Activated naive CD8-positive, alpha-beta T cell treated with anti-CD3 and anti-CD28 coated beads for 36 hours (primary cell): ENCODE data around the gene MCM9. TPM values are rescaled to one million over a fixed set of nuclear protein-coding genes. Genes with fewer than 3 reads are reported as not detected.

Experiments
- DNase-seq: peaks from one replicate; pipeline ENCODE4 v3.0.0; 2021
- H3K27ac Mint-ChIP-seq: one replicate; pipeline ENCODE4 v1.8.0; 2022; ENCODE audit warnings: mild to moderate bottlenecking, moderate library complexity, mixed read lengths
- H3K27me3 Mint-ChIP-seq: one replicate; pipeline ENCODE4 v1.8.0; 2022; ENCODE audit warnings: mild to moderate bottlenecking, mixed read lengths
- H3K36me3 Mint-ChIP-seq: one replicate; pipeline ENCODE4 v1.8.0; 2021; ENCODE audit warnings: mild to moderate bottlenecking, mixed read lengths
- H3K4me1 Mint-ChIP-seq: one replicate; pipeline ENCODE4 v1.8.0; 2021; ENCODE audit warnings: mixed read lengths
- H3K4me3 Mint-ChIP-seq: one replicate; pipeline ENCODE4 v1.8.0; 2022; ENCODE audit warnings: mild to moderate bottlenecking, moderate library complexity, mixed read lengths
- H3K9me3 Mint-ChIP-seq: one replicate; pipeline ENCODE4 v1.8.0; 2022; ENCODE audit warnings: mixed read lengths
- total RNA-seq, 2 experiments: library from RNA; stranded (reverse); gene quantifications; one replicate each; pipeline ENCODE4 v1.2.3, GENCODE V29; 2021

The MCM9 gene
- total RNA-seq = 10 to 100 TPM; 20.0 to 20.3 TPM

DNA sequence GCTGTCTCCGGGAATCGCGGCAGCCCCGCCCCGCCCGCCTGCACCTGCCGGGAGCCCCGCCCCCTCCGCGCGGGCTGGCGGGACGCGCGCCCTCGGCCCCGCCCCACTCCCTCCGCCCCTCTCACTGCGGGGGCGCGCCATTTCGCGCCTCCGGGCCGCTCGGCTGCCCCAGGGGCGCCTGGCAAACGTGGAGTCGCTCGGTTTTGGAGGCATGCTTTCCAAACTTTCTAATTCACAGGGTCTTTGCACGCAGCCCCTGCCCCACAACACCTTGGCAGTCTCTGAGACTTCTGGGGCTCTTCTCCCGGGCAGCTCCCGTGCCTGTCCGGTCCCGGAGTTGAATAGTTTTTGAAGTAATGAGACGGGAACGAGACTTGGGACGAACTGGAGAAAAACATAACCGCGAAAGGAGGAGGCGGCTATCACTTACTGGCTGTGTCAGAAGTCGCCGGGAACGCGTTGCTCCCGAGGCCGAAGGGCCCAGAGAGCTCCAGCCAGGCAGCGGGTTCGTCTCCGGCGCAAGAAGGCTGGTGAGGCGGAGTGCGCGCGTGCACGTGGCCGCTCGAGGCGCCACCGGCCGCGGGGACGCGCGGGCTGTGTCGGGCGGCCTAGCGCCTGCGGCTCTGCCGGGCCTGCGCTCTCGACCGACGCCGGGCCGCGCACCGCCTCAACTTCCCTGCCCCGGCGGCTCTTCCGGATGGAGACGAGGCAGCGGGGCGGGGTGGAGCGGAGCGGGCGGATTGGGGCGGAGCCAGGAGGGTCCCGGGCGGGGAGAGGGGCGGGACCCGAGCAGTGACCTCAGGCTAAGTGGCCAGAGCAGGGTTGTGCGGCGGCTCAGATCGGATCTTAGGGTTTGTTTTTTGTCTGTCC lies at the start of gene MCM9:
Gene MCM9, minus strand, starts transcription at position 699 of the 870 bp plus-strand sequence. CDS start 3,436 bp downstream, outside the sequence.
- H3K4me1 Mint-ChIP-seq = peaks cover 27% of the 10 kb centered on the region
- peak; percentile 92 for DNase-seq
- H3K27ac Mint-ChIP-seq = peak within 1 kb of the TSS; percentile 96
- H3K4me3 Mint-ChIP-seq = peak within 1 kb of the TSS; percentile 89
- peaks cover 48% of the 10 kb centered on the region for H3K36me3 Mint-ChIP-seq
- peaks cover 11% of the 10 kb centered on the region for H3K9me3 Mint-ChIP-seq
- H3K27me3 Mint-ChIP-seq = no peaks in the 10 kb centered on the region

DNA sequence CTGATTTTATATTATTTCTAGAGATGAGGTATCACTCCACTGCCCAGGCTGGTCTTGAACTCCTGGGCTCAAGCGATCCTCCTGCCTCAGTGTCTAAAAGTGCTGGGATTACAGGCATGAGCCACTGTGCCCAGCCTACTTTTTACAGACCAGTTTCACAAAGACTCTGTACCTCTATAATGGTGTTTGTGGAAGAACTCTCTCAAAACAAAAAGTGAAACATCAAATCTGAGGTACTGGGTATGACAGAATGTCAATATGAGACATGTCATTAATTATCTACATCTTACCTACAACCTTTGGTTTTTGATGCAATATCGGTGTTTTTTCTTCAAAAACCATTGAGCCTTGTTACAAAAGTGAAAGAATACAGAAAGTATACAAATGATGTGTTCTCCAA lies 49.4 kb upstream of the MCM9 start:
- Mint-ChIP-seq H3K27me3 (no peaks in the 10 kb centered on the region), H3K27ac (no peak overlapping the region), H3K36me3 (no peaks in the 10 kb centered on the region), H3K9me3 (no peaks in the 10 kb centered on the region), H3K4me1 (no peaks in the 10 kb centered on the region), H3K4me3 (no peak overlapping the region)
- no peak for DNase-seq

DNA sequence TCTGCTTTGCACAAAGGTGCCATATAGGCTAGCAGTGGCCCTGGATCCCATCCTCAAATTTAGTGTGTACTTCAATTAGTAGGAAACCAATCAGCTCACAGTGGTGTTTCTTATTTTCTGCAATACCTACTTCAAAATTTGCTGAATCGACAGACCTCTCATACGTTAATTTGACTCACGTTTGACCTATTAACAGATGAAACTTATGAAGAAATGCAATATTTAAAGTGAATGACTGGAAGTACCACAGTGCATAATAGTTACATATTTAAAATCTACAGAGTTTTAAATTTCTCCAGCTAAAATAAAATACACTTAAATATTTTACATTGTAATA lies 47.6 kb upstream of the MCM9 start:
- Mint-ChIP-seq H3K36me3 (no peaks in the 10 kb centered on the region), H3K27me3 (no peaks in the 10 kb centered on the region), H3K4me3 (no peak overlapping the region), H3K4me1 (no peaks in the 10 kb centered on the region), H3K27ac (no peak overlapping the region), H3K9me3 (no peaks in the 10 kb centered on the region)
- no peak for DNase-seq

DNA sequence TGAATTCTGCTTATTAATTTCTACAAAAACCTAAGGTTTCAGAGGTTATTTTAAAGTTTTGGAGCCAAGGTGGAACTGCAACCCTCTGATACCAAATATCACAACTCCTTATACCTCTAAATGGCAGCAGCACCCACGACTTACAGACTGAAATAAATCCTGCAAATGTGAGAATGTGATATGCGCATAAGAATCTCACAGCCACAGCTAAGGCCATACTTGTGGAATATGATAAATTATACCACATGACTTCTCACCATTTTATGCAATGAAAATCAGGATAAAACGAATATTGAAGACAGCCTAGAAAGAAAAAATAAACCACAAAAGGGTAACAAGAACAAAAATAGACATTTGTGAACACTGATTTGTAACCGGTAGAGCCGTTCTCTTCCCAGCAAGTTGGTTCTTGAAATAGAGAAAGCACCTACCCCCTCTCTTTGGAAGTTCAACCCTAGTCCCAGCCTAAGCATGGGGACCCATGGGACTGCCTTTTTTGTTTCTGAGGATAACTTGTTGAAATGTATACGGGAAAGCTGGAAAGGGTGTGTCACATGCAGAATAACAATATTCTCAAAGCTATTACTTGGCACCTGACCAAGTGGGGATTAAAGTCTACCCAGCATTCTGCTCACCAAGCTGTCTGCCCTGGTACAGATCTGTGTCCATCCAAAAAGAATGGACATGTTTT lies 47.1 kb upstream of the MCM9 start:
- Mint-ChIP-seq H3K9me3 (no peaks in the 10 kb centered on the region), H3K36me3 (no peaks in the 10 kb centered on the region), H3K4me1 (no peaks in the 10 kb centered on the region), H3K27me3 (no peaks in the 10 kb centered on the region), H3K27ac (no peak overlapping the region), H3K4me3 (no peak overlapping the region)
- DNase-seq = no peak

DNA sequence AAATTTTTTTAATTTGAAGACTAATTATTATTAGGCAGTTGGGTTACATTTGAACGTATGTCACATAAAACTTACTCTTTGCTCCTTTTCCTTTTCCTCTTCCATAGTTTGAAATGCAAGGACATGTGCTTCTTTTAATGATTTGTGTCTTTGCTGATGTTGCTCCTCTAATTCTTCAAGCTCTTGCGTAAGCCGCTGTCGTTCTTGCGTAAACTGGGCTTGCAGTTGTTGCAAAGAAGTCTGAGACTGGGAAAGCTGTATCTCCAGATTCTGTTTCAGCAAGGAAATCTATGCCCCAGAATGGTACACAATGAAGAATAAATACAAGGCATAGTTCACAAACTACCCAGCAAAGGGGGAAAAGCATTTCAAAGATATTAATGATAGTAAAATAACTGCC lies 45.1 kb upstream of the MCM9 start:
- DNase-seq = no peak
- Mint-ChIP-seq H3K36me3 (no peaks in the 10 kb centered on the region), H3K9me3 (no peaks in the 10 kb centered on the region), H3K4me3 (no peak overlapping the region), H3K27me3 (no peaks in the 10 kb centered on the region), H3K4me1 (no peaks in the 10 kb centered on the region), H3K27ac (no peak overlapping the region)

DNA sequence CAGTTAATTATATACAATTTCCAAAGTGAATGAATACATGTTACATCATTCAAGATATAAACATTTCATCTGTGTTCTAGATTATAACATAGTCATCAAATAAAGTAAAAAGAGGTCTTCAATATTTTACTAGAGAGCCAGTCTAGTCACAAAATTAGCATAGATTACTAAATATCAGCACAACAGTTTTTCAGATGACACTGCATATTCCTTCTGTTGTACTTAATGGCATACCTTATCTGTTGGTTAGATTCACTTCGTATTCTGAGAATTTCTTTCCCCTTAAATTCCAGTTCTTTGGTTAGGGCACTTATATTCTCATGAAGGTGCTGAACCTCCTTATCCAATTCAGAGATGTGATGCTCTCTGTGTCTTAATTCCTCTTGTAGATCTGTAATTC lies 39.8 kb upstream of the MCM9 start:
- Mint-ChIP-seq H3K27me3 (no peaks in the 10 kb centered on the region), H3K27ac (no peak overlapping the region)

DNA sequence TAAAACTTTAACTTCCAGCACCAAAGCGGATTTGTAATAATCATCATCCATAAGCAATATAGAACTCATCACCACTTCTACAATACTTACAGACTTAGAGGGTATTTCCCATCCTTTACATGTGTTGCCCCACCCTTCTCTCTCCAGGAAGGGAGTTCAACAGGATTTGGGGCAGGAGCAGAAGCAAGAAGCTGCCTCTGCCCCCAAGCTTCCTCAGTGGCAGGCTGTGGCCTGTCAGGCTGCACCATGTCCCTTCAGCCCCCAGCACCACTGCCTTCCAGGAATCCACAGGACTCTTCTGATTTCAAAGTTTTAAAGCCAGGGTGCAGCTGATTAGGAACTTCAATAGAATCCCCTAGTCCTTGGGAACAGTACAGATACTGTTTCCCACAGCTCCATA lies 36.7 kb upstream of the MCM9 start:
- Mint-ChIP-seq H3K4me3 (no peak overlapping the region), H3K9me3 (no peaks in the 10 kb centered on the region), H3K27ac (no peak overlapping the region), H3K4me1 (peaks cover 6% of the 10 kb centered on the region), H3K27me3 (no peaks in the 10 kb centered on the region), H3K36me3 (no peaks in the 10 kb centered on the region)
- DNase-seq = no peak

More for the DNA sequence above, 39.8 kb upstream of the MCM9 start:
- H3K36me3 Mint-ChIP-seq = no peaks in the 10 kb centered on the region
- H3K4me1 Mint-ChIP-seq = no peaks in the 10 kb centered on the region
- no peak for DNase-seq
- no peaks in the 10 kb centered on the region for H3K9me3 Mint-ChIP-seq
- H3K4me3 Mint-ChIP-seq = no peak overlapping the region

DNA sequence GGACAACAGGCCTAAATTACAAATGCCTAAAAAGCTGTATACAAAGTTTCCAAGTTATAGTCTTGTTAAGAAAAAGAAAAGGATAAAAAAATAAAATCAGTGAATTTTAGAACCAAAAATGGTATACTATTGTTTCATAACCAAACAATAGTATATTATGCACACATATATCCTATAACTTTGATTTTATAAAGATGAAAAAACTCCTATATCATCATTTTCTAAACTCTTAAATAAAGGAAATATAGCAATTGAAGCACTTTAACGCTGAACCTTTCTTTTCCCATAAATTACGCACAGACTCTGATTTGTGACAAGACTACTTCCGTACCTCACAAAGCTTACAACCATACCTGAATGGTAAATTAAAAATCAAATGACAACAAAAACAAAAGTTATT lies 35.9 kb upstream of the MCM9 start:
- no peaks in the 10 kb centered on the region for H3K27me3 Mint-ChIP-seq
- no peak overlapping the region for H3K4me3 Mint-ChIP-seq
- no peak for DNase-seq
- no peaks in the 10 kb centered on the region for H3K9me3 Mint-ChIP-seq
- no peaks in the 10 kb centered on the region for H3K36me3 Mint-ChIP-seq
- H3K27ac Mint-ChIP-seq = no peak overlapping the region
- H3K4me1 Mint-ChIP-seq = peaks cover 6% of the 10 kb centered on the region

DNA sequence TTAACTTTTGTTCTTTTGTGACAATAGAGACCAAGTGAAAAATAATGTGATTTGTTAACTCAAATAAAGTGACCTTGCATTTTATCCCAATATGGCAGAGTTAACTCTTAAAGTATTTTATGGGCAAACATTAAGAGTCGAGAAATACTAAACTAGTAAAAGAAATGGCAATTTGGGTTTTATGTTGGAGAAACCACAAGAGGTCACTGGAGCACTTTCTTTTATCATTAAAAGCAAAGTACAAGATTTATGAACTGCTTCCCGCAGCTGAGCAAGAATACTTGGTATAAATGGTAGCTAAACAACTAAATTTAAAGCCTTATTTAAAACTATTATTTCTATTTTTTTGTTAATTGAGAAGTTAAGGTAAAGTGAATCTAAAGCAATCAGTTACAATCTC lies 33.5 kb upstream of the MCM9 start:
- DNase-seq = no peak
- Mint-ChIP-seq H3K4me3 (no peak overlapping the region), H3K27me3 (no peaks in the 10 kb centered on the region), H3K27ac (no peak overlapping the region), H3K4me1 (peaks cover 6% of the 10 kb centered on the region), H3K9me3 (no peaks in the 10 kb centered on the region), H3K36me3 (no peaks in the 10 kb centered on the region)

DNA sequence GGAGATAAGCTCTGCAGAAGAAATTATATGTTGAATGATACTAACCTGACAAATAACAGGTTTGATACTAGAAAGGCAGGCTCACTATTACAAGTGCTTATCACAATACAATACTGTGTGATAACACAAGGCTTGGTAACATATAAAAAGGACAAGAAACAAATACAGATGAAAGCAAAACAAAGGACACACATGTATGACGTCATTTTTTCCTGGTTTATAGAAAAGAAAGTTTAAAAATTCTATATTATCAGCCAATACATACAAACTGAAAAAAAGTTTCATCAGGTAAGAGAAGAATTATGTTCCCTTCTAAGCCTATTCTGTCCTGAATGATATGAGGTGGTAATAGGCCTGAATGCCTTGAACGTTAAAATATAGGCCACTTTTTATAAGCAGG lies 32.3 kb upstream of the MCM9 start:
- Mint-ChIP-seq H3K9me3 (no peaks in the 10 kb centered on the region), H3K4me1 (peaks cover 6% of the 10 kb centered on the region), H3K27ac (no peak overlapping the region), H3K36me3 (no peaks in the 10 kb centered on the region), H3K27me3 (no peaks in the 10 kb centered on the region), H3K4me3 (no peak overlapping the region)
- DNase-seq = no peak

DNA sequence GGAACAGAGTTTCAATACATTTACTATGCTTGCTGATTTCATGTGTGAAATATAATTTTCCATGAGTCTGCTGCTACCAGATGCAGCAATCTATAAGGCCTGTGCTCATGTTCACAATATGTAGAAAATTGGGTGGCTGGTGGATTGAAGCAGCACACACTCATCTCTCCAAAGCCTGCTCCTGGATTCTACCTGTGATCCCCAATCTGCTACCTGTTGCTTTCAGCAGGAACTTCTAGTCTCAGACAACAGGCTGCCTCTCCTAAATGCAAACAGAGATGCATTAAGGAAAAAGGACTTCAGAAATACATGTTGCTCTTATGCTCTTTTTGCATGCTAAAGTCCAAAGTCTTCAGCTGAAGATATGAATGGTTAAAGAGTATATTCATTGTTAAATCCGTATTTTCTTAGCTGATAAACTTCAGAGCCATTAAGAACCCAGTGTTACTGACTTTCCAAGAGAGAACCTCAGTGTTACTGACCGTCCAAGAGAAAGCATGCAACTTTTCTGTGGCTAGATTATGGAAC lies 30.9 kb upstream of the MCM9 start:
- H3K27me3 Mint-ChIP-seq = no peaks in the 10 kb centered on the region

DNA sequence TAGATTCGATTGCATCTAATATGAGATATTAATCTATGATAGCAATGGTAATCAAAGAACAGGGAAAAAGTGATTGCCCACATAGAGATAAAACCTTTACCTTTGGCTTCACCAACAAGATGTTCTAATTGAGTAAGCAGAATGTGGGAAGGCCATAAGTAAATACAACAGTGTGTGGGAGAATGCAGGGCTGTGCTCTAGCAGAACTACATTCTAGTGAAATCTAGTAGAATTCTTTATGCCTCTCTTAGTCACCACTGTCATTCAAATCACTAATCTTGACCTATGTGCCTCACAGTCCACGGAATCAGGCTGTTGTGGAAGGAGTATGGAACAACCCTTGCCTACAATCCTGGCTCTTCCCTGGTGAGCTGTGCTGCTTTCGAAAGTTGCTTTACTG lies 30.4 kb upstream of the MCM9 start:
- Mint-ChIP-seq H3K4me3 (no peak overlapping the region), H3K4me1 (peaks cover 6% of the 10 kb centered on the region), H3K27me3 (no peaks in the 10 kb centered on the region), H3K9me3 (no peaks in the 10 kb centered on the region), H3K36me3 (no peaks in the 10 kb centered on the region), H3K27ac (no peak overlapping the region)
- DNase-seq = no peak

More for the DNA sequence above, 30.9 kb upstream of the MCM9 start:
- DNase-seq = no peak
- Mint-ChIP-seq H3K36me3 (no peaks in the 10 kb centered on the region), H3K4me3 (no peak overlapping the region), H3K9me3 (no peaks in the 10 kb centered on the region), H3K27ac (no peak overlapping the region), H3K4me1 (peaks cover 6% of the 10 kb centered on the region)

DNA sequence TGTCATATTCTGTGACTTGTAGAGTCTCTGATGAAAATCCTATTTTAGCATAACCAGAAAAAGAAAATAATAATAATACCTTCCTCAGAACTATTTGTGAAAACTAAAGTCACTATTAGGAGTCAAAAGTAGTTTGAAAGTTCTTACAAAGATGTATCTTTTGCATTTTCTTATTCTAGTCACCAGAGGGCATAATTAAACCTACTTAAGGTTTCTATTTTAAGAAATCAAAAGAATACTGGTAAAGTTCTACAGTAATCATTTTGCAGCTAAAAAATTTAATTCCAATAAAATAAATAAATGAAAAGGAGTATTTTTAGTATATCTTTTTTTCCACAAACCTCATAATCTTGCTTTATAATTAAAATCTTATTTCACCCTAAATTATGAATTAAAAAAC lies 28.0 kb upstream of the MCM9 start:
- H3K36me3 Mint-ChIP-seq = no peaks in the 10 kb centered on the region
- H3K4me1 Mint-ChIP-seq = peaks cover 13% of the 10 kb centered on the region
- H3K27ac Mint-ChIP-seq = no peak overlapping the region
- no peaks in the 10 kb centered on the region for H3K27me3 Mint-ChIP-seq
- no peaks in the 10 kb centered on the region for H3K9me3 Mint-ChIP-seq
- no peak overlapping the region for H3K4me3 Mint-ChIP-seq
- DNase-seq = no peak

DNA sequence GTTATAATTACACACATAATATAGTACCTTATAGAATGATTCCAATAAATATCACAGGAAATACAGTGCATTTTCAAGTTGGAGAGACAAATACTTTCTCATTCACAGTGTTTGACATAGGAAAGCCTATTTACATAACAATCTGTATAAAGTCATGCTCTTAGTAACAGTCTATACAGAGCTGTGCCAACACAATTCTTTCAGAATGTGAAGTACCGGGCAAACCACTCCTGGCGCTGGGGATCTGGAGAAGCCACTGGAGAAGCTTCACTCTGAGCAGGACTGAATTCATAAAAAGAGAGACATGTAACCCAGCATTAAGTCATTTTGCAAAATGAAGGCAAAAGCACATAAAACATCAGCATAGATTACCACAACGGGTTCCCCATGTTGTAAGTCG lies 24.9 kb upstream of the MCM9 start:
- Mint-ChIP-seq H3K27ac (peak overlapping the region; percentile 20), H3K36me3 (no peaks in the 10 kb centered on the region), H3K4me1 (peaks cover 11% of the 10 kb centered on the region)

DNA sequence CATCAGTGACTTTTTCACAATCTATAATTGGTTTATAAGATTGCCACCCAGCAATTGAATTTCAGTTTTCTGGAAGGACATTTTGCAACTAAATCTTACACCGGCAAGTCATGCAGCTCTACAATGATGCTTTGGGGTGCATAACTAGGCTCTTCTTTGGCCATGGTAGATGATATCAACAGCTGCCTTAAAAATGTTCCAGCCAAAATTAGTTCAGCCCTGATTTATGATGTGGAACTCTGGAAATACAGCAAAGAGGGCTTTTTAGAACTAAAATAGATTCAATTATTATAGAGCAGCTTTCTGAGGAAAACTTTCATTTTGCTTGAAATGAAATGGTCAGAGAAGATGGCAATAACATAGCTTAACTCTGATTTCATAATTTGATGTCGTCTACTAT lies 18.4 kb upstream of the MCM9 start:
- H3K27me3 Mint-ChIP-seq = no peaks in the 10 kb centered on the region
- no peak overlapping the region for H3K27ac Mint-ChIP-seq
- no peaks in the 10 kb centered on the region for H3K36me3 Mint-ChIP-seq
- H3K9me3 Mint-ChIP-seq = peaks cover 10% of the 10 kb centered on the region
- DNase-seq = no peak
- peaks cover 4% of the 10 kb centered on the region for H3K4me1 Mint-ChIP-seq
- no peak overlapping the region for H3K4me3 Mint-ChIP-seq

More for the DNA sequence above, 24.9 kb upstream of the MCM9 start:
- H3K27me3 Mint-ChIP-seq = no peaks in the 10 kb centered on the region
- no peak overlapping the region for H3K4me3 Mint-ChIP-seq
- DNase-seq = no peak
- H3K9me3 Mint-ChIP-seq = no peaks in the 10 kb centered on the region

DNA sequence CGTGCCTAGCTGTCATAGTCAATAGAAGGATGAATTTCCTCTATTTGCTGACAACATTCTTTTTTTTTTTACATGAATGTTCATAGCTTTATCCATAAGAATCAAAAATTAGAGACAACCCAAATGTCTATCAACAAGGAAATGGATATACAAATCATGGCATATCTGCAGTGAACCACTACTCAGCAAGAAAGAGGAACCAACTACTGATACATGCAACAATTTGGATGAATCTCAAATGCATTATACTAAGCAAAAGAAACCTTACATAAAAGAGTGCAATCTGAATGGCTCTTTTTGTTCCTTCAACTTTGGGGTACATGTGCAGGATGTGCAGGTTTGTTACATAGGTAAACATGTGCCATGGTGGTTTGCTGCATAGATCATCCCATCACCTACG lies 17.7 kb upstream of the MCM9 start:
- Mint-ChIP-seq H3K9me3 (peaks cover 10% of the 10 kb centered on the region), H3K4me1 (no peaks in the 10 kb centered on the region), H3K27ac (no peak overlapping the region), H3K36me3 (no peaks in the 10 kb centered on the region), H3K27me3 (no peaks in the 10 kb centered on the region), H3K4me3 (no peak overlapping the region)
- DNase-seq = no peak
